Heart left ventricle (tissue), 16 donors: ENCODE measurements around the gene LRRC2. TPM values are rescaled to one million over a fixed set of nuclear protein-coding genes. Genes with fewer than 3 reads are reported as not detected.
A peak's percentile ranks its signal among the peaks of the same experiment; 100 is the strongest.

Source experiments
- ATAC-seq, 4 donors: fragments of 200-7000 bp; cut with Tn5 transposase; one replicate each; pipeline ENCODE4 v1.9.1; 2020 to 2022; ENCODE audit warnings: moderate library complexity in 4 of 4, mild to moderate bottlenecking in 3 of 4, moderate number of reproducible peaks in 1 of 4
- DNase-seq, 5 donors: peaks; one replicate each; pipeline ENCODE4 v3.0.0-alpha.2; 2020
- H3K27ac ChIP-seq, 12 donors: fragments of 200-600 bp; sonication (generic) in 4 of 12; one replicate each; pipeline versions ENCODE4 v1.5.0 to v1.8.0; 2016 to 2022; ENCODE audit warnings: mild to moderate bottlenecking in 2 of 12
- H3K27me3 ChIP-seq, 9 donors: fragments of 200-600 bp; sonication (generic) in 2 of 9; one replicate each; pipeline versions ENCODE4 v1.5.1 to v1.8.0; 2016 to 2022; ENCODE audit warnings: mild to moderate bottlenecking in 3 of 9
- H3K36me3 ChIP-seq, 9 donors: fragments of 200-600 bp; sonication (generic) in 2 of 9; one replicate each; pipeline versions ENCODE4 v1.5.0 to v1.8.0; 2018 to 2022; ENCODE audit warnings: mild to moderate bottlenecking in 2 of 9
- H3K4me1 ChIP-seq, 12 donors: fragments of 200-600 bp; sonication (generic) in 4 of 12; one replicate each; pipeline versions ENCODE4 v1.5.0 to v1.8.0; 2016 to 2022; ENCODE audit warnings: mild to moderate bottlenecking in 3 of 12
- H3K4me3 ChIP-seq, 12 donors: fragments of 200-600 bp; sonication (generic) in 4 of 12; one replicate each; pipeline versions ENCODE4 v1.5.0 to v1.8.0; 2017 to 2022; ENCODE audit warnings: mild to moderate bottlenecking in 9 of 12, moderate library complexity in 4 of 12
- H3K9me3 ChIP-seq, 12 donors: fragments of 200-600 bp; sonication (generic) in 4 of 12; one replicate each; pipeline versions ENCODE4 v1.5.0 to v1.8.0; 2016 to 2022; ENCODE audit warnings: mild to moderate bottlenecking in 1 of 12
- CTCF ChIP-seq, 12 donors: fragments of 200-600 bp; sonication (generic) in 4 of 12; IDR thresholded peaks; one replicate each; pipeline versions ENCODE4 v1.5.0 to v1.8.0; 2018 to 2022; ENCODE audit warnings: antibody characterized with exemption in 12 of 12, mild to moderate bottlenecking in 5 of 12
- POLR2A ChIP-seq, 2 donors: fragments of 450-650 bp; IDR thresholded peaks; one replicate each; pipeline ENCODE4 v1.6.1; 2017; ENCODE audit warnings: antibody characterized with exemption in 2 of 2, mild to moderate bottlenecking in 2 of 2, moderate library complexity in 2 of 2
- WGBS, 4 donors: extraction: QIAGEN DNeasy Blood & Tissue Kit in 2 of 4; methylation state at CpG; one replicate each; pipeline versions ENCODE4 v1.1.5 to v1.1.7; 2013 to 2018; 5-methylcytosine and 5-hydroxymethylcytosine counted together
- intact Hi-C, 10 donors: fragments of 100-400 bp; cut with DNase I; formaldehyde crosslinking; loops; one replicate each; pipeline versions ENCODE4 v1.11.1 to v1.14.2; 2022
- polyA plus RNA-seq, 2 donors: library from polyadenylated mRNA; stranded (reverse); fragments of 200-250 nt; gene quantifications; one replicate each; pipeline ENCODE4 v1.2.3, GENCODE V29; 2013
- total RNA-seq, 9 donors: library from RNA; depleted of rRNA in 2 of 9; stranded (reverse); fragments of >200 nt in 2 of 9; fragmentation: NEBNext Ultra II Directional in 3 of 9; extraction: Animal tissue kit (Norgen Biotek cat#: 25700) in 3 of 9; gene quantifications; one replicate each; pipeline versions ENCODE4 v1.1.0 to v1.2.4, GENCODE V29; 2016 to 2023
- donor health status: ischemic (EF 13 %, LVEDD 7.1; RV severe dilation, severe dysfunction).
- donor health status: healthy with polysubstance abuse.
- donor health status: DM: no; HTN: yes; CAD: no.
- donor health status: DM: no; HTN: no; CAD: no.
- donor health status: ischemic (EF 25% LVEDD 6.9; RV normal size, moderate dysfunction).
- donor health status: ischemic (EF 25% LVEDD 5.7; RV mildly dilated, moderate dysfunction).
- donor health status: healthy.
- donor health status: DM: yes; HTN: yes; CAD: no.
- donor health status: ischemic (EF 35%, LVEDD 5.7; RV mildly dilated, moderate dysfunction).
- donor health status: nonischemic (EF 11% LVEDD 7.7; RV severe dilation, severe dysfunction).
- donor health status: DM: yes; HTN: yes; CAD: no.
- donor health status: PGD.
- donor health status: ischemic (EF 29% LVEDD 5.4; RV normal size, mild dysfunction).
- donor health status: nonischemic (EF 23%, LVEDD 6.1; RV moderate dilation, normal function).

The LRRC2 gene
- total and polyA plus RNA-seq, 11 donors: 20.7 to 147 (median 83.7) TPM

GRCh38 chr3:46468753-46469600 lies 97.1 kb downstream of the LRRC2 start:
- H3K36me3 ChIP-seq: no peaks in the 10 kb centered on the region
- H3K27ac ChIP-seq: peak overlapping the region in 9 of 12 donors; percentile 33 to 77 (median 60)
- intact Hi-C loops: no loop called here
- H3K27me3 ChIP-seq: peaks cover 0 to 16% (median 0%) of the 10 kb centered on the region in 9 donors
- 54 to 57% (median 54%) methylated on average over 5 to 6 of the region's 6 CpGs for WGBS, 4 donors
- peaks cover 0 to 2% (median 0%) of the 10 kb centered on the region in 12 donors for H3K9me3 ChIP-seq
- H3K4me1 ChIP-seq: peaks cover 0 to 48% (median 24%) of the 10 kb centered on the region in 12 donors
- peak; percentile 80 to 87 (median 86) for ATAC-seq
- H3K4me3 ChIP-seq: no peak overlapping the region
- TF ChIP-seq POLR2A (IDR thresholded peaks at IDR 0.05) (no peak), CTCF (IDR thresholded peaks at IDR 0.05) (no peak)
- DNase-seq: peak in 4 of 5 donors; percentile 41 to 84 (median 65)

GRCh38 chr3:46467562-46467961 lies 98.5 kb downstream of the LRRC2 start:
- Histone ChIP-seq H3K36me3 (no peaks in the 10 kb centered on the region), H3K9me3 (no peaks in the 10 kb centered on the region), H3K4me1 (peaks cover 0 to 55% (median 27%) of the 10 kb centered on the region in 12 donors), H3K27me3 (peaks cover 0 to 26% (median 0%) of the 10 kb centered on the region in 9 donors), H3K4me3 (no peak overlapping the region), H3K27ac (no peak overlapping the region)
- DNase-seq: no peak
- ATAC-seq: no peak
- intact Hi-C loops: no loop called here
- TF ChIP-seq CTCF (IDR thresholded peaks at IDR 0.05) (no peak), POLR2A (IDR thresholded peaks at IDR 0.05) (no peak)
- 95 to 98% (median 96%) methylated on average over 4 of the region's 4 CpGs for WGBS, 4 donors

- no peak overlapping the region for H3K4me3 ChIP-seq
- DNase-seq: peak in 1 of 5 donors; percentile 7
- H3K27ac ChIP-seq: no peak overlapping the region
- H3K36me3 ChIP-seq: no peaks in the 10 kb centered on the region
- no peaks in the 10 kb centered on the region for H3K9me3 ChIP-seq
- no peak for ATAC-seq
- peaks cover 0 to 30% (median 0%) of the 10 kb centered on the region in 9 donors for H3K27me3 ChIP-seq
- peaks cover 0 to 56% (median 27%) of the 10 kb centered on the region in 12 donors for H3K4me1 ChIP-seq
- whole genome bisulfite sequencing, 4 donors: 76 to 80% (median 79%) methylated on average over 1 of the region's 1 CpG
- no peak for TF ChIP-seq POLR2A (IDR thresholded peaks at IDR 0.05)
- no peak for TF ChIP-seq CTCF (IDR thresholded peaks at IDR 0.05)
- intact Hi-C loops: no loop called here
Observed at GRCh38 chr3:46466871-46467403, 99.2 kb downstream of the LRRC2 start.

- intact Hi-C loops: no loop called here
- Histone ChIP-seq H3K4me3 (no peak overlapping the region), H3K27ac (no peak overlapping the region), H3K4me1 (peaks cover 0 to 56% (median 27%) of the 10 kb centered on the region in 12 donors), H3K27me3 (peaks cover 0 to 28% (median 0%) of the 10 kb centered on the region in 9 donors), H3K9me3 (no peaks in the 10 kb centered on the region), H3K36me3 (no peaks in the 10 kb centered on the region)
- TF ChIP-seq POLR2A (IDR thresholded peaks at IDR 0.05) (no peak), CTCF (IDR thresholded peaks at IDR 0.05) (no peak)
- peak in 2 of 5 donors; percentile 18 to 52 for DNase-seq
- ATAC-seq: no peak
Observed at GRCh38 chr3:46466273-46466672, 99.8 kb downstream of the LRRC2 start.
